Adrenal gland (tissue), 5 donors: Measurements from ENCODE around the gene CBX7.

ENCODE experiments used
- CTCF ChIP-seq, 6 experiments: fragments of 450-650 bp in 4 of 6; fragments of 200-600 bp in 2 of 6; sonication (generic) in 1 of 6; IDR thresholded peaks; 1 replicate in 5 of 6; 2 replicates in 1 of 6; pipeline versions ENCODE4 v1.5.1 to v1.8.0; 2016 to 2021; ENCODE audit warnings: antibody characterized with exemption in 6 of 6, mild to moderate bottlenecking in 2 of 6, moderate library complexity in 1 of 6
- POLR2A ChIP-seq, 2 donors: fragments of 450-650 bp; IDR thresholded peaks; one replicate each; pipeline ENCODE4 v1.6.1; 2017; ENCODE audit warnings: antibody characterized with exemption in 2 of 2, mild to moderate bottlenecking in 2 of 2, moderate library complexity in 1 of 2
- donor health status: DM: no; HTN: no; CAD: no.

- no peak for TF ChIP-seq CTCF (IDR thresholded peaks at IDR 0.05)
- TF ChIP-seq POLR2A (IDR thresholded peaks at IDR 0.05) = no peak
Measured at GRCh38 chr22:39147335-39148025, 5.0 kb downstream of the CBX7 start.
